GM18520 (cell line): ENCODE measurements around the gene ANKRD44.

Experiments
- ATAC-seq: cut with Tn5 transposase; IDR thresholded peaks from one replicate; pipeline ENCODE4 v1.9.1; 2021; ENCODE audit not compliant: unreplicated experiment

Gene ANKRD44

DNA sequence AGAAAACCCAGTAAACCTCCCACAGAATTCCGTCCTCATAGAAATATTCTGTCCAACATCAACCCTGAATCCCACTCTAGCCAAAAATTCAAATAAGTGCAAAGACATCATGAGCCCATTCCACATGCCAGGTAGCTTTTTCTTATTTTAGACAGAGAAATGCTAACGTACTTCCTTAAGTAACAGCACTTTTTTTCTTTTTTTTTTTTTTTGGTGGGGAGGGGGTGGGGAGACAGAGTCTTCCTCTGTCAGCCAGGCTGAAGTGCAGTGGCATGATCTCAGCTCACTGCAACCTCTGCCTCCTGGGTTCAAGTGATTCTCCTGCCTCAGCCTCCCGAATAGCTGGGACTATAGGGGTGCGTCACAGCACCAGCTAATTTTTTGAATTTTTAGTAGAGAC lies 45.5 kb downstream of the ANKRD44 start:
- no peak for ATAC-seq

DNA sequence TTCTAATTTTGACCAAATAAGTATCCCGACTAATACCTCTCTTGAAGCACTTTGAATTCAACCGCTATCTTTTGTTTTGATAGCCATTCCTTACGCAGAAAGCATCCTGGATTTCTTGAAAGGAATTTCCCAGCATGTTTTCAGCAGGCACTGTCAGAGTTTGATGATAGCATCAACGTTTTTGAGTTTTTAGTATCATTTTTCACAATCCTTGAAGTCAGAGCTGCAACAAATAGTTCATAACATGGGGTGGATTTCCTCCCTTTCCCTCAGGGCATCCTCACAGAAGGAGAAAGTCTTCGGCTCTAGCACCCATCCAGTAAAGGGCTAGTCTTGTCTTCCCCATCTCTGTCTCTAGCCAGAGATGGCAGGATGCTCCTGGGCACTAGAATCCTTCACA lies 46.2 kb downstream of the ANKRD44 start:
- no peak for ATAC-seq

DNA sequence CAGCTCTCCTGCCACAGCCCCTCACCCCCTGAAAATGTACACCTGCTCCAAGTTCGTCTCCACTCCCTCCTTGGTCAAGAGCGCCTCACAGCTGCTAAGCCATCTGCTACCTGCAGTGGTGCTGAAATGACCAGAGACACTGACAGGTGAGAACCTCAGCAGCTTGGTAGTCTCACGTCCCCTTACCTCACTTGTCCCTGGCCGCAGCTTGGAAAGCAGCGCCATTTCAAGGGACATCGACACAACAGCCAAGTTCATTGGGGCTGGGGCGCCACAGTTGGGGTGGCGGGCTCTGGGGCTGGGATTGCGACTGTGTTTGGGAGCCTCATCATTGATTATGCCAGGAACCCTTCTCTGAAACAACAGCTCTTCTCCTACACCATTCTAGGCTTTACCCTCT lies 47.5 kb downstream of the ANKRD44 start:
- no peak for ATAC-seq

DNA sequence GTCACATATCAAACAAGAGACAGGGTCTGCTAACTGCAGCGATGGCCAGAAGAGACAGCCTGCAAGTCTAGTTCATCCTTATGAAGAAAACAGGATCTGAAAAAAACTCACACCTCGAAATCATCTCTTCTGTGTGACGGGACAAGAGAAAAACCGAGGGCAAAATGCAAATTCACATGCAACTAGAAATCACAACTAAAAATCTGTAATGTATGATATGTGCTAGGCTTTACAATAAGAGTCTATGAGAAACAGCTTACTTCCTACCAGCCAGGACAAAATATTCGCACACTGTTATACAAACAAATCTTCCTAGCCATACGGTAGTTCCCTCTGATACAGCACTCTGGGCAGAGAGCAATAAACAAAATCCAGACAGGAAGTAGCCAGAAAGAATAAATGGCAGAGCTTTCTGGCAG lies 48.8 kb downstream of the ANKRD44 start:
- ATAC-seq: peak; percentile 49

DNA sequence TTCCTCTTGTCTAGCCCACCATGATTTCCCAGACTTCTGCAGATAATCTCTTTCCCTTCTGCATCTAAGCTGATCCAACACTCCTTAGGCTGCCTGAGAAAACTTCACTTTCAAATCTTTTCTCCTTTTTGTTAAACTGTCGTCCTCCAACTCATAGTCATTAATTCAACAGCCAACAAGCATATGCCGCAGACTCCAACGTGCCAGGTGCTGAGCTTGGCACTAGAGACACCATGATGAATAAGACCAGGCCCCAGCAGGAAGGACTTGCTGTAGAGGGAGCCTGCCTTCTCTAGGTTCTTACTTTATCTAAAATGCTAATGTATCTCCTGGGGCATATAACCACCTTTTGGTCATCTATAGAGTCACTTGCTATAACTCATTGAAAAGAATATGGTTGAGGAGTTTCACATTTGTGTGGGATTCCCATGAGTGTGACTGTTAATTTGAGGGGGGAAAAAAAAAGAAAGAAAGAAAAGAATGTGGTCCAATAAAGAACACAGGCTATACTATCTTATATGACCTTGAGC lies 51.0 kb downstream of the ANKRD44 start:
- ATAC-seq: peak; percentile 15

DNA sequence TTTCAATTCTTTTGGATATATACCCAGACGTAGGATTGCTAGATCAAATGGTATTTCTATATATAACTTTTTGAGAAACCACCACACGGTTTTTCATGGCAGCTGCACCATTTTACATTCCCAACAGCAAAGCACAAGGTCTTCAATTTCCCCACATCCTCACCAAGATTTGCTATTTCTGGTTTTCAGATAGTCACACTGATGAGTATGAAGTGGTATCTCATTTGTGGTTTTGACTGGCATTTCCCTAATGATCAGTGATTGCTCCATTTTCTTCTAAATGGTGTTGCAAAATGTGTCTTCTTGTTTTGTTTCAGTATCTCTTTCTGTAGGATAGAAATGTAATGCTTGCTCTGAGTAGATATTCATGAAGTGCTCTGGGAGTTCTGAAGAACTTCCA lies 52.0 kb downstream of the ANKRD44 start:
- peak; percentile 25 for ATAC-seq

DNA sequence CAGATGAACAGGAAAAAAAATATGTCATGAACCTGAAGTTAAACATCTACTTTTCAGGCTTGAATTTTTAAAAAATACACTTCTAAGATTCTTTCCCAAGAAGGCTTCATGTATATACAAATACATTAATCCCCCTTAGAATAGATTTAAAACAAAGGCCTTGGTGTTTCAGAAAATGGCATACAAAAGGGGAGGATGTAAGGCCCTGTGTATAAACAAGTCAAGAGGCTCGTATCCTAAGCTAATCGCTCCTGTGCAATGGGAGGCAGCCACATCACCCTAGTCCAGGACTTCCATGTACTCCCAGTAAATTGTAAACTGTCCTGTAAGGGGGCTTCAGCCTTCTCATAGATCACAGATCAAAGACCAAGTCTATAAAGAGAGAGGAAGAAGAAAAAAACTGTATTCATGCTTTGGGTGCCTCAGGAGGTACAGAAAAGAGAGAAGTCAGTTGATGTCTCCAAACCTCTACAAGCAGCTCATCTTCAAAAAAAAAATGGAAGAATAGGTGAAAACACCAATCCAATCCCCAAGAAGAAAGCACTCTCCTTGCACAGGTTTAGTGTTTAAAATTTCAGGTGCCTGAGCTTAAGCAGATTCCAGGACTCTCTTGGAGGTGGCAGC lies 53.9 kb downstream of the ANKRD44 start:
- ATAC-seq: no peak

DNA sequence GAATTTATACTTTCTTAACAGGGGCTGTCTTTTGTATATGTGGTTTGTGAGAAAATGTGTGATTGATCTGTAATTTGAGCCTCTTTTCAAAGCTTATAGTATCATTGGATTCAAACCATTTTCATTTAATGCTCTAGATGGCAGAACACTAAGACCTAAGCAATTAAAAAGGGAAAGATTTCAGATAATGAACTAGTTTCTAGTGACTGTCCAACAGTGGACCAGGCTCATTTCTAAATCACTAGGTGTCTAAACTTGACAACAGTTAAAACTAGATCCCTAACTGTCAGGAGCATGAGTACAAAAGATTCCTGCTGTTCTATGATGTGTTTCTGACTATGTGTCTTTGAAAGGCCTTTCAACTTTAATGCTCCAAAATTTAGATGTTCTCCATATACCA lies 54.6 kb downstream of the ANKRD44 start:
- ATAC-seq: no peak

DNA sequence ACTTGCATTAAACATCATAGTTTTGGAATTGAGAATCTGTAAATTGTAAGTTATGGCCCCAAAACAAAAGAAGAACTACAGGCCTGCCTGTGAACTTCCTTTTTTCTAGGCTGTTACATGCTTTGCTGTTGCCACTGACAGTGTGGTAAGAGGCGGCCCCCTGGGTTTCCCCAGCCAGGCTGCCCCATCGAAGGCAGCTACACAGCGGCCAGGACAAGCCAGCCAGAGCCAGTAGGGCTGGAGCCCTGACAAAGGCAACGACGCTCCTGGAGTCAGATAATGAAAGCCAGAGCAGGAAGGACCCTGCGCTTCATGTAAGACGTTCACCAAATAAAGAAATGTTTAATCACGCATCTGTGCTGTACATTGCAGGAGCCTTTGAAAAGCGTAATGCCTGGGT lies 55.0 kb downstream of the ANKRD44 start:
- ATAC-seq: peak; percentile 77

DNA sequence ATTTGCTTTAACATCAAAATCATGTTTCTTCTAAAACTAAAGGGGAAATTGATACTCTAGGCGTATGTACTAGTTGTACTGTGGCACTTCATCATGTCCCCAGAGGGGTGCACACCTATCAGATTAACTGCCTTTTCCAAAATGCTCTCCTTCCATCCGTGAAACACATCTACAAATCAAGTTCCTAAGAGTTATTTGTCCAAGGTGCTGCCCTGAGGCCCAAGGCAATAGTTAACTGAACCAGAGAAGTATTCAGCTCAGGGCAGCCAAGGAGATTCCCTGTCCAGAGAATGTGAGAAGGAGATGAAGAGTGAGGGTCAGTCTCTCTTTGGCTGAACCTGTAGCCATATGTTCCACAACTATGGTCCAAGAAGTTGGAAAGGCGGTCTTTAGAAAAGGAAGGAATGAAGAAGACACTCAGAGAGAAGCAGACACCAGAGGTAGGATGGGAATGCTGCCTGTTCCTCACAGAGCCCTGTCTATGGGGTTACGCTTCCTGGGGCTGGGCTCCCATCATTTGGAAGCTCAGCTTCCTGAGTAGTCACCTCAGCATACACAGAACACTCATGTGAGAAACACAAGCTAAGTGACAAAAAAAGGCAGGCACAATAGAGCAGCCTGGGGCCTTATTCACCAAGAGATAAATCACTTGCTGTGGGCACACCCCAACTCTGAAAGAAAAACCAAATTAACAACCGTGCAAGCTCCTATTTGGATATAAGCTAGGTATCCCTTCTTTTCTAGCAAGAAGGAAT lies 55.6 kb downstream of the ANKRD44 start:
- peak; percentile 8 for ATAC-seq

DNA sequence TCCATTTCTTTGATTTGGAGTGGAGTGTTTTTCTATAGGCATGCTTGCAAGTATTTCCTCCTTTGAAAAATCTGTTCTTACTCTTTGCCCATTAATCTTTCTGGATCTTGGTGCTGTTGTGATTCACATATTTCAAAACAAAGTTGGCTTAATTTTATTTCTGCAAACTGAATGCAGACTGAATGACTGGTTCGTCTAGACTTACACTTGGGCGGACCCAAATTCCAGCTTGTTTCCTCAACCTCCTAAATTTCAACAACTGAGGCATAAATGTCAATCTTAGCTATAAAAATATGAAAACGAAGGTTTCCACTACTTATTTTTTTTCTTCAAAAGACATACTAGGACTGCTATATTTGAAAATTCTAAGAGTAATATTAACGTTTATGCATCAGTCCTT lies 59.0 kb downstream of the ANKRD44 start:
- ATAC-seq: no peak

DNA sequence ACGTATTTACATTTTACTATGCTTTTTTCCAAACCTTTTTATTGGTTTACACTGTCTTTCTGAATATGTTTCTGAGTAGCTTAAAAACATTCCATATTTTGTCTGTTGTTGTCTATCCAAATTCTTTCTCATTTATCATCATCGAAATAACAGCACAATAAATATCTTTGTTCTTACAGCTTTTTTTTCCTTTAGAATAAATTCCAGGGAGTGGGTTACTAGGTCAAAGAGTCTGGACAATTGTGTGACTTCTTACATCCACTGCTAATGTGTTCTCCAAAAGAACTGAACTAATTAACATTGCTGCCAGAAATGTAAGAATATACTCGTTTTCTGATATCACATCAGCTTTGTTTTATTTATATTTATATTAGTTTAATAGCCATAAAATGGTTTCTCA lies 59.4 kb downstream of the ANKRD44 start:
- ATAC-seq: no peak

DNA sequence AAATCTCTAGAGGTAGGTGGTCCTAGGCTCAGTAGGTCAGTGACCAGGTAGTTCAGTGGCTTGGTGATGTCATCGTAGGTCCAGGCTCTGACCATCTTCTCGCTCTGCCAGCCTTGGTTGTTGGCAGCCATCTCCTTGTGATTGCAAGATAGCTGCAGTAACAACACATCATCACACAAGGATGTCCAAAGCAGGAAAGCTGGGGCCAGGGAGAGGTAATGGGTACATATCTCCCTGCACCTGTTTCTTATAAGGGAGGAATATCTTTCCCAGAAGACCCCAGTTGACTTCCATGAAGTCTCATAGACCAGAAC lies 60.5 kb downstream of the ANKRD44 start:
- no peak for ATAC-seq

DNA sequence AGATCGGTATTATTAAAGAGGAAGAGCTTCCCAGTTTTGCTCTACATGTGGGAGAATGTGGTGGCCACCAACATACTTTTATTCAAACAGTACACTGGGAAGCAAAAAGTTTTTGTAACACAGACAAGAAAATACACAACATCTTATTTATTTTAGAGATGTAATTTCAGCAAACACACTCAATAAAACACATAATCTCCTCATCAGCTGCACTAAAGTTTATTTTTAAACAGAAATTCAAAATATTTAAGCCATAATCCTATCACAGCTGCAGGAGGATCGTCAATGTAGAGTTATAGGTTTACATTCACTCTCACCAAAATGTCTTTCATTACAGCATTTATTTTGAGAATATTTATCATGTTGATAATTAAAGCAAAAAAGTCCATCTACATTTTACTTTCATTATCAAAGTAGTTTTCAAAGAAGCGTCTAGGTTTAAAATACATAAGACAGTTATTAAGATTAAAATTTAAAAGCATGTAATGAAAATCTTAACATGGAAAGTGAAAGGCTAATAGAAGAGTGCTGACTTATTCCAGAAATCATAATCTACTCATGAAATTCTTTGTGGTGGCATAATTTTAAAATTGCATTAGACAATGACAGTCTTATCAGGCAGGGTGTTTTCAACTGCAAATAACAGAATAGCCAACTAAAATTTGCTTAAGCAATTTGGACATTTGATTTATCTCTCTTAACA lies 61.0 kb downstream of the ANKRD44 start:
- ATAC-seq: no peak

DNA sequence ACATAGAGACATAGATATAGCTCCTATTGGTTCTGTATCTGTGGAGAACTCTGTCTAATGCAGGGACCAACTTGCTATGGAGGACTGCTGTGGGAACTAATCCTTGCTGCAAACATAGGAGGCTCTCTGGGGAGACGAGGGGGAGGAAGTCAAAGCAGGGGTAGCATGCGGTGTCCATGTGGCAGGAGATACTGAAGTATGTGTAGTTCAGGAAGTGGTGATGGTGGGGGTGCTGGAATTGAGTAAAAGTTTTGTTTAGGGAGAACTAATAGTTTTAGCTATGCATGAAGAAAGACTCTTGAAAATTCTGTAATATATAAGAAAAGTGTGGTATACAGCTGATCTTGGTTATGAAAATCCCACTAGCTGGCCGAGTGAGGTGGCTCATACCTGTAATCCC lies 62.0 kb downstream of the ANKRD44 start:
- ATAC-seq: no peak

DNA sequence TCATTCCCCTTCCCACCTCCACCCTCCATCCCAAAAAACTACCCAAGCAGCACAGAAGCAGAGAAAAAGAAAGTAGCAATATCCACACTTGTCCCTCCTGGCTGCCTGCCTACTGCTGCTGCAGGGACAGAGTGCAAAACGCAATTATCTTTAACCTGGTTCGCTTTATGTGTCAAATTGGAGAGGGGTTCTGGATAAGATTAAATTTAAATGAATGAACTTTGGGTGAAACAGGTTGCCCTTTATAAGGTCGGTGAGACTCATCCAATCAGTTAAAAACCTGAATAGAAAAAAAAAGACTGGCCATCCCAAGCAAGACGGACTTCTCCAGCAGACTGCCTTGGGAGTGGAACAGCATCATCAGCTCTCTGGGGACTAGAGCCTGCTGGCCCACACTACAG lies 62.6 kb downstream of the ANKRD44 start:
- ATAC-seq: no peak

DNA sequence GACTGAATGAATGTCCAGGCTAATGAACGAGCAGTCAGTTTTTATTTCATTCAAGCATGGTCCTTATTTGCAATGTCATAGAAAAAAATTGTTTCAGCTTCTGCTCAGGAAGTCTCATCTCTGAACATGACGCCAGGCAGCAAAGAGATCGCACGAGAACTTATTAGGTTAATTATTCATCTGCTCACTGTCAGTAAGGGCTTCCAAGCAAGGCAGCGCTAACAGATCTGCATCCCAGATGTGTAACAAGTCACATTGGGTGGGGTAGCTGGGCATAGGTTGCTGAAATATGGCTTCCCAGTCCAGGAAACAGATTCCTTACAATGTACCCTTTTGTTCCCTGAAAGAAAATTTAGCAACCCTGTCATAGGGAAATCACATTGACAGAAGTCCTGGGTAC lies 63.5 kb downstream of the ANKRD44 start:
- ATAC-seq: no peak

DNA sequence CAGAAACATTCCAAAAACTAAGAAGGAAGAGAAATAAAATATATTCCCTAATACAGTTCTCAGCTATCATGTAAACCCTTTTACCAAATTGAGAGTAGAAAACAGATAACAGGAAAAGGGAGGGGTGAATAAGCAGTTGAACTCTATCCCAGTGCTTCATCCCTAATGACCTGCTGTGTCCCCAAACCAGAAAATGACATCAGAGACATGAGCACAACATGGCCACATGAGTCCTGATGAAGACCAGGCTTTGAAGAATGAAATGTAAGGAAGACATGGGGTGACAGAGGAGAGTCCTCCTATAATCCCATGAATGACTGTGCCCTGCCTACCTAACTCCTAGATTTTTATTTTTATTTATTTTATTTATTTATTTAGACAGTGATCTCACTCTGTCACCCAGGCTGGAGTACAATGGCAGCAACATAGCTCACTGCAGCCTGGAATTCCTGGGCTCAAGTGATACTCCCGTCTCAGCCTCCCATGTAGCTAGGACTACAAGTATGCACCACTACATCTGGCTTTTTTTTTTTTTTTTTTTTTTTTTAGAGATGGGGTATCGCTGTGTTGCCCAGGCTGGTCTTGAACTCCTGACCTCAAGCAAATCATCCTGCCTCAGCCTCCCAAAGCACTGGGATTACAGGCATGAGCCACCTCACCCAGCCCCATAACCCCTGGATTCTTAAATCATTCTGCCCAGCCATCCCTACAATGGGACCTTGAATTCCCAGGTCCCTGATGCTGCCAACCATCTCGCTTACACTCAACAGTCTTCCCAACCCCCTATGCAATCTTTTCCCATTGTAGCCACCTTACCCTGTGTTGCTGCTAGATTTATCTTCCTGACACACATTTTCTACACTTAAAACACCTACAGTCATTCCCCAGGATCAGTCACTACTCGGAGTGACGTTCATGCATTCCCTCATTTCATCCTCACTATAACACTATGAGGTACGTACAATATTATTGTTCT lies 64.5 kb downstream of the ANKRD44 start:
- no peak for ATAC-seq

DNA sequence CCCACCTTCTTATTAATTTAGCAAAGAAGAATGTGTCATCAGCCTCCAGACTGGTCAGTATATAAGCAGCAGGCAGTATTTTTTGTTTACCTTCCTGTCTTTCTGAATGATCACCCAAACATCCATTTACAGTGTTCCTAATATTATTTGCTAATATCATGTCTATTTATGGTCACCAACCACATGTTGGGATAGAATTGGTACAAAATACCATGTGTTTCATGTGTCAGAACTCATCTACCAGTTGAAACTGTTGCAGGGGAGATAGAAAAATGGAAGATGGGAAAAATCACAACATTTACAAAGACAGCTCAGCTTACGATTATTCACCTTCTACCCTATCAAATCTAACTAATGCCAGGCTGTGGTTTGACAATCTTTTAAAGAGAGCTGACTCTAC lies 66.2 kb downstream of the ANKRD44 start:
- ATAC-seq: no peak

DNA sequence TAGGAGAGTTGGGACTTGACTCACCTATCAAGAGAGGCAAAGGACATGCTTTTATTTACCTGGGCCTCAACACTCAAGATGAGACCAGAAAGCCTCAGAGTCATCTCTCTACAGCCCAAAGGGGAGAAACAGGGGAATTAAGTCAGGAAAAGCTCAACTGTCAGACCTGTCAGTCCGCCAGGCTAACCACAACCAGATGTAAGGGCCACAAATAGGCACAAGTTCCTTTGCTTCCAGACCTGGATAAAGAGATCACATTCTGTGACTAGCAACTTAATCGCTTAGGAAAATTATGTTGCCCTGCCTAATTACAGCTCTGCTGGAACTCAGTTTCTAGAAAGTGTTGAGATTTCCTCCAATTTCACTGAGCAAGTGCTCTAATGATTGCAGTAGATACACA lies 67.9 kb downstream of the ANKRD44 start:
- ATAC-seq: no peak

DNA sequence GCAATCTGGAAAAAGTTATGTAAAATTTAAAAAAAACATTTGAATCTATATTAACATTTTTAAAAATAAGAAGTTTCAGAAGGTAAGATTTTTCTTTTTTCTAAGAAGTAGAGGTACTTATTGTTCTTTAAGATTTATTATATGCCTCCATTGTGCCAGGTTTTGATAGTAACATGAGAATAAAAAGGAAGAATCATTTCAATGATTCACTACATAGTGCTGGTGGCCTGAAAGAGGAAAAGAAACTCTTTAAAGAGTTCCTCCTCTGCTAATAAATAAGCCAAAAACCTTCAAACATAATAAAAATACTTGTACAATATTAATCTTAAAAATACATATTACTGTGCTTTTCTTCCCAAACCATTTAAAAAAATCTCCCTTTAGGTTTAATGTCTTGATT lies 69.0 kb downstream of the ANKRD44 start:
- ATAC-seq: no peak
